Mesendoderm (in vitro differentiated cells): ENCODE data around the gene SRGN.

Experiments
- DNase-seq: peaks from one replicate; pipeline ENCODE4 v3.0.0; 2013
- H2AK5ac ChIP-seq: 2 replicates; pipeline ENCODE4 v1.6.1; 2013; ENCODE audit warnings: low read length, inconsistent platforms
- H2BK120ac ChIP-seq: 2 replicates; pipeline ENCODE4 v1.6.1; 2013; ENCODE audit warnings: low read depth, mild to moderate bottlenecking, low read length, moderate library complexity, mixed read lengths
- H2BK15ac ChIP-seq: replicated peaks from 2 replicates; pipeline ENCODE4 v1.6.1; 2013; ENCODE audit warnings: low read depth, mild to moderate bottlenecking, moderate library complexity
- H2BK5ac ChIP-seq: 2 replicates; pipeline ENCODE4 v1.6.1; 2013; ENCODE audit warnings: low read length, inconsistent platforms
- H3K18ac ChIP-seq: 2 replicates; pipeline ENCODE4 v1.6.1; 2013; ENCODE audit warnings: mild to moderate bottlenecking, low read length, mixed read lengths
- H3K23ac ChIP-seq: one replicate; pipeline ENCODE4 v1.6.1; 2013; ENCODE audit warnings: low read length
- H3K27ac ChIP-seq: 2 replicates; pipeline ENCODE4 v1.5.1; 2013; ENCODE audit warnings: low read depth, mild to moderate bottlenecking, inconsistent platforms, low read length, moderate library complexity
- H3K27me3 ChIP-seq: 2 replicates; pipeline ENCODE4 v1.6.1; 2013; ENCODE audit warnings: low read length, control low read depth, mild to moderate bottlenecking, inconsistent platforms; ENCODE audit not compliant: insufficient read depth, poor library complexity
- H3K36me3 ChIP-seq: 2 replicates; pipeline ENCODE4 v1.6.1; 2013; ENCODE audit warnings: low read length, inconsistent platforms; ENCODE audit not compliant: control insufficient read depth, insufficient read depth
- H3K4ac ChIP-seq: one replicate; pipeline ENCODE4 v1.6.1; 2013; ENCODE audit warnings: low read depth, mild to moderate bottlenecking, low read length, moderate library complexity
- H3K4me1 ChIP-seq: 2 replicates; pipeline ENCODE4 v1.6.1; 2013; ENCODE audit warnings: low read depth, low read length, inconsistent platforms; ENCODE audit not compliant: control insufficient read depth
- H3K4me2 ChIP-seq: 2 replicates; pipeline ENCODE4 v1.6.1; 2013; ENCODE audit warnings: low read length
- H3K4me3 ChIP-seq: 2 replicates; pipeline ENCODE4 v1.5.1; 2013; ENCODE audit warnings: mild to moderate bottlenecking, low read length
- H3K56ac ChIP-seq: one replicate; pipeline ENCODE4 v1.6.1; 2013; ENCODE audit warnings: low read length
- H3K79me1 ChIP-seq: 2 replicates; pipeline ENCODE4 v1.6.1; 2013; ENCODE audit warnings: low read length, inconsistent platforms
- H3K79me2 ChIP-seq: 2 replicates; pipeline ENCODE4 v1.6.1; 2013; ENCODE audit warnings: mild to moderate bottlenecking, low read length; ENCODE audit not compliant: control insufficient read depth, insufficient read depth
- H3K9ac ChIP-seq: 2 replicates; pipeline ENCODE4 v1.6.1; 2013; ENCODE audit warnings: low read length, inconsistent platforms
- H4K5ac ChIP-seq: one replicate; pipeline ENCODE4 v1.6.1; 2013; ENCODE audit warnings: low read length
- H4K8ac ChIP-seq: one replicate; pipeline ENCODE4 v1.6.1; 2013; ENCODE audit warnings: low read depth, mild to moderate bottlenecking, control low read depth, low read length, moderate library complexity
- WGBS: extraction: QIAGEN DNeasy Blood & Tissue Kit; methylation state at CpG from one replicate; pipeline ENCODE4 v1.1.7; 2013; ENCODE audit warnings: low lambda C conversion rate, missing lambda C conversion rate; ENCODE audit not compliant: insufficient coverage; ENCODE audit errors: extremely low coverage; 5-methylcytosine and 5-hydroxymethylcytosine counted together

Gene SRGN

DNA sequence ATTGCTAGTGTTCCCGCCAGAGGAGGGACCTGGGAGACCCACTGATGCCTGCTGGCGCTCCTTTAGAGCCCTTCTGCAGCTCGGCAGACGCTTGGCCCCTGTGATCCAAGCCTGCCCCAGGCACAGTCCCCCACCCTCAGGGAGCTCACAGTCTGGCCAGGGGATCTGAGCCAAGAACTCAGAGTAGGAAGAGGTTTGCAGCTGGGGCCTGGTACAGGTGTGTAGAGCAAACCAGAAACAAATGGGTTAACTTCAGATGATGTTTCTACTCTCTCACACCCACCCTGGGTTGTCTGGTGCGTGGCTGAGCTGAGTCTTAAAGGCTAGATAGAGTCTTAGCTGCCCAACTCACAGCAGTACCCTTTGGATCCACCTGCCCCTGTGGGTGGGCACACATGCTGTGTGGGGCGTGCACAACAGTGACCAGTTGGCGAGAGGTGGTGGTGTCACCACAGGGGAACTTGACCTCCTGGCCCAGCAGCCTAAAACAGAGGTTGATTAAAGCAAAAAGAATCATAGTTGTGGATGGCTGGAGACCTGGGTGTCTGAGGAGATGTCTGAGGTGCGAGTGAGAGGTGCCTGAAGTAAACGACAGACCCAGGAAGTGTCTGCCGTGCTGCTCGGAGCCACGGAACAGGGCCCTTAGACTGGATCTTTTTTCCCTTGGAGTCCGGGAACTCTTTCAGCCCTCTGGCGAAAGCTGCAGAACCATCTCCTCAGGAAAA lies 31.2 kb upstream of the SRGN start:
- H3K56ac ChIP-seq: no peak overlapping the region
- H3K79me2 ChIP-seq: no peaks in the 10 kb centered on the region
- H2BK15ac ChIP-seq: no peak overlapping the region
- no peak overlapping the region for H4K8ac ChIP-seq
- no peaks in the 10 kb centered on the region for H3K27me3 ChIP-seq
- H3K4me3 ChIP-seq: no peak overlapping the region
- H3K4me2 ChIP-seq: no peak overlapping the region
- no peaks in the 10 kb centered on the region for H3K36me3 ChIP-seq
- H4K5ac ChIP-seq: no peak overlapping the region
- H3K27ac ChIP-seq: no peak overlapping the region
- no peak overlapping the region for H2AK5ac ChIP-seq
- no peak overlapping the region for H3K9ac ChIP-seq
- no peak overlapping the region for H2BK5ac ChIP-seq
- H3K79me1 ChIP-seq: no peaks in the 10 kb centered on the region
- no peak overlapping the region for H2BK120ac ChIP-seq
- no peak for DNase-seq
- H3K23ac ChIP-seq: no peak overlapping the region
- WGBS: no CpG with 5 or more reads among the region's 14 CpGs
- no peaks in the 10 kb centered on the region for H3K4me1 ChIP-seq
- H3K4ac ChIP-seq: no peak overlapping the region
- H3K18ac ChIP-seq: no peak overlapping the region

DNA sequence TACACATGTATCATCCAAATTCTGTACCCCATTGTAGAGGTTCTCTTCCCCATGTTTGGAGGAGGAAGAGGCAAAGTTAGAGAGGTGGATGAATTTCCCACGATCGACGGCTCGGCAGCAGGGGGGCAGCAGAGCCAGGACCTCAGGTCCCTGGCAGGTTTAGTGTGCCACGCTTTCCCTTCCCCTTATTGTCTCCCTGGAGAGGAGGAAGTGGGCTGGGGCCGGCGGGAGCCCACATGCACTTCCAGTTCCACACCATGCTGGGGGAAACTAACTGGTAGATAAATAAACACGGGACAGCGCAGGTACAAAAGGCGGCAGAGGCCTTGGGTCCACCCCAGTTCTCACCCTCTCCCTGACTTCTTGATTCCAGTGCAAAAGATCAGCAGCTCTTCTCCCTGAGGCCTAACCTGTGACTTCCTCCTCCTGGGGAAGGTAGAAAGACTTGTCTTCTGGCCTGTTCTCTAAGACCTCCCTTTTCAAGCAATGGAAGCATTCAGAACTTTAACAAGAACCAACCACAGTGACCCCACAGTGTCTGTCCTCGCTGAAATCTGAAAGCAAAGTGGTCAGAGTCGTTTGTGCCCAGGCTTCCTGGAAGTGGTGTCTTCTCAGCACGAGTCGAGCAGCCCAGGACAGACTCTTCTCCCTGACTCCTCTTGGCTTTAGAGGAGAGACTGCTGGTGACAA lies 30.5 kb upstream of the SRGN start:
- Histone ChIP-seq H2AK5ac (no peak overlapping the region), H4K8ac (no peak overlapping the region), H3K4ac (no peak overlapping the region), H3K36me3 (no peaks in the 10 kb centered on the region), H3K27me3 (no peaks in the 10 kb centered on the region), H3K27ac (no peak overlapping the region), H3K23ac (no peak overlapping the region), H3K18ac (no peak overlapping the region), H2BK120ac (no peak overlapping the region), H3K4me2 (no peak overlapping the region), H3K4me1 (no peaks in the 10 kb centered on the region), H3K79me2 (no peaks in the 10 kb centered on the region), H3K9ac (no peak overlapping the region), H3K56ac (no peak overlapping the region), H2BK15ac (no peak overlapping the region), H3K4me3 (no peak overlapping the region), H3K79me1 (no peaks in the 10 kb centered on the region), H2BK5ac (no peak overlapping the region), H4K5ac (no peak overlapping the region)
- DNase-seq: no peak
- WGBS: no CpG with 5 or more reads among the region's 14 CpGs

DNA sequence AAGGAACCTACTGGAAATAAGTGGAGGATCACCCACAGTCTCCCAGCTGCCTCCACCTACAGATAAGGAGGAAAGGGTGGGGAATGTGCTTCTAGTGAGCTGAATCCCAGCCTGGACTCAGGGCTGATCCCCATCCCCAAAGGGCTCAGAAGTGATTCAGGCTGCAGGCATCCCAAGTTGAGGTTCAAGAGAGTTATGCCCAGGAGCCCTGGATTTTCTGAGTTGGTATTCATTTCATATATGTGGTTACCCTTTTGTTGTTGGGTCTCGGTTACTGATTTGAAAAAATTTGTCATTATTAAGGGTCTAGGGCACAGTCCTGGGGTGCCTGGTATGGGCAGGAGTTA lies 30.0 kb upstream of the SRGN start:
- H3K27me3 ChIP-seq: no peaks in the 10 kb centered on the region
- H3K79me2 ChIP-seq: no peaks in the 10 kb centered on the region
- H3K27ac ChIP-seq: no peak overlapping the region
- no peaks in the 10 kb centered on the region for H3K79me1 ChIP-seq
- no peak overlapping the region for H3K4me2 ChIP-seq
- no peak overlapping the region for H3K56ac ChIP-seq
- H3K4me1 ChIP-seq: no peaks in the 10 kb centered on the region
- no CpG with 5 or more reads among the region's 1 CpG for WGBS
- H4K8ac ChIP-seq: no peak overlapping the region
- DNase-seq: no peak
- no peak overlapping the region for H2BK15ac ChIP-seq
- no peak overlapping the region for H3K4ac ChIP-seq
- H3K4me3 ChIP-seq: no peak overlapping the region
- no peak overlapping the region for H2BK5ac ChIP-seq
- no peak overlapping the region for H3K18ac ChIP-seq
- H2AK5ac ChIP-seq: no peak overlapping the region
- H4K5ac ChIP-seq: no peak overlapping the region
- no peak overlapping the region for H3K9ac ChIP-seq
- H3K23ac ChIP-seq: no peak overlapping the region
- no peak overlapping the region for H2BK120ac ChIP-seq
- H3K36me3 ChIP-seq: no peaks in the 10 kb centered on the region

DNA sequence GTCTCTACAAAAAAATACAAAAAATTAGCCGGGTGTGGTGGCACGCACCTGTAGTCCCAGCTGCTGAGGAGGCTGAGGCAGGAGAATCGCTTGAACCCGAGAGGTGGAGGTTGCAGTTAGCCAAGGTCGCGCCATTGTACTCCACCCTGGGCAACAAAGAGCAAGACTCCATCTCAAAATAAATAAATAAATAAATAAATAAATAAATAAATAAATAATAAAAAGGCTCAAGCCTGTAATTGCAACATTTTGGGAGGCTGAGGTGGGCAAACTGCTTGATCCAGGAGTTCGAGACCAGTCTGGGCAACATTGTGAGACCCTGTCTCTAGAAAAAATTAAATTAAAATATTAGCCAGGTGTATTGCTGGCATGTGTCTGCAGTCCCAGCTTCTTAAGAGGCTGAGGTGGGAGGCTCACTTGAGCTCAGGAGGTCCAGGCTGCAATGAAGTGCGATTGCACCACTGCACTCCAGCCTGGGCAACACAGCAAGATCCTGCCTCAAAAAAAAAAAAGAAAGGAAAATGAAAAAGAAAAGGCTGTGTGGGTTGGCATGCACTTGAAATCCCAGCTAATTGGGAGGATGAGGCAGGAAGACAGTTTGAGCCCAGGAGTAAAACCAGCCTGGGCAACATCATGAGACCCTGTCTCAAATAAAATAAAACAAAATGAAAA lies 27.6 kb upstream of the SRGN start:
- Histone ChIP-seq H3K36me3 (no peaks in the 10 kb centered on the region), H3K27ac (no peak overlapping the region), H3K79me1 (no peaks in the 10 kb centered on the region), H3K23ac (no peak overlapping the region), H2AK5ac (no peak overlapping the region), H3K9ac (no peak overlapping the region), H2BK5ac (no peak overlapping the region), H3K4me2 (no peak overlapping the region), H3K4ac (no peak overlapping the region), H3K4me3 (no peak overlapping the region), H4K5ac (no peak overlapping the region), H3K4me1 (no peaks in the 10 kb centered on the region), H3K79me2 (no peaks in the 10 kb centered on the region), H3K27me3 (no peaks in the 10 kb centered on the region), H3K18ac (no peak overlapping the region), H2BK120ac (no peak overlapping the region), H4K8ac (no peak overlapping the region), H2BK15ac (no peak overlapping the region), H3K56ac (no peak overlapping the region)
- DNase-seq: no peak
- WGBS: no CpG with 5 or more reads among the region's 8 CpGs

DNA sequence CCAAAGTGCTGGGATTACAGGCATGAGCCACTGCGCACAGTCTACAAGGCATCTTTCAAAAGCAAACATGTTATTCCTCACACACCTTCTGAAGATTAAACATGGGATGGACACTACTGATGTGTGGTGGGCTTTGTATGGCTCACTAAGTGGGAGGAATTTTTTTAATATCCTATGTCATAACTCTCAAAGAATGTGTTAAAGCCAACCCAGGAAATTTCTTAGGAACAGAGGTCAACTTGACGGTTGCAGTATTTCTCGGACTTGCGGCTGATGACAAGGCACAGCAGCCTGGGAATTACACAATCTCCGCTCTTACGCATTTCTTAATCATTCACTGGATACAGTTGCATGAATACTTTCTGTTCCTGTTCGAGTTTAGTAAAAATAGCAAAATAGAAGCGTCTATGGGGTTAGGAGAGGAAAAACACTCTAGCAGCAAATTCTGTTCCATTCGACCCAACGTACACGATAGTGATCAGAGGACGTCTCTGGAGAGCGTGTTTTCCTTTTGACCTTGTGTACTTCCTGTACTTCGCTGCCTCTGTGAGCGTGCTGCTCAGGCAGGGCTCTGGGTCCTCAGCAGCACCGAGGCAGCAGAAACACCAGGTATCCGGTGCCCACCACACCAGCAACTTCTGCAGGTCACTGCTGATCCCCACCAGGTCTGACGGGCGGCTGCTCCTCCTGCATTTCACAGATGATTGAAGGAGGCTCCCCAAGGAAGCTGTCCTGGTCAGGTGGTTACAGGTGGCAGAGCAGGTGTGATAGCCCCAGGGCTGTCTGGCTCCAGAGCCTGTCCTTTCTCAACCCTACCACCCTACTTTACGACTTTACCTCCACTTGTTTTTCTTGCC lies 26.4 kb upstream of the SRGN start:
- Histone ChIP-seq H4K8ac (no peak overlapping the region), H2BK5ac (no peak overlapping the region), H3K27ac (no peak overlapping the region), H3K4me3 (no peak overlapping the region), H3K56ac (no peak overlapping the region), H3K4me1 (no peaks in the 10 kb centered on the region), H3K79me1 (no peaks in the 10 kb centered on the region), H3K18ac (no peak overlapping the region), H3K4ac (no peak overlapping the region), H3K36me3 (no peaks in the 10 kb centered on the region), H3K9ac (no peak overlapping the region), H3K79me2 (no peaks in the 10 kb centered on the region), H4K5ac (no peak overlapping the region), H3K27me3 (no peaks in the 10 kb centered on the region), H2BK15ac (no peak overlapping the region), H3K4me2 (no peak overlapping the region), H2AK5ac (no peak overlapping the region), H2BK120ac (no peak overlapping the region), H3K23ac (no peak overlapping the region)
- DNase-seq: no peak
- WGBS: no CpG with 5 or more reads among the region's 20 CpGs
